HEK293T (cell line): ENCODE data around the gene BCAS1.

ENCODE experiments used
- CTCF ChIA-PET: fragments of 350-600 bp; formaldehyde crosslinking; extraction: SDS; loops from one replicate; lab custom pipeline; 2021; ENCODE audit warnings: antibody characterized with exemption, inconsistent platforms; lab: Yijun Ruan, JAX
- POLR2A ChIA-PET: fragments of 350-600 bp; formaldehyde crosslinking; extraction: SDS; loops from one replicate; lab custom pipeline; 2020; ENCODE audit warnings: antibody characterized with exemption, inconsistent platforms; lab: Yijun Ruan, JAX
- DNase-seq: peaks from one replicate; pipeline ENCODE4 v3.0.0; 2012; ENCODE audit warnings: mixed read lengths; ENCODE audit errors: extremely low spot score
- ARNT ChIP-seq: fragments of 450-650 bp; IDR thresholded peaks from 2 replicates; pipeline ENCODE4 v1.6.1; 2017; ENCODE audit warnings: mild to moderate bottlenecking
- BHLHE40 ChIP-seq: fragments of 450-650 bp; IDR thresholded peaks from 2 replicates; pipeline ENCODE4 v1.6.1; 2016; ENCODE audit warnings: mild to moderate bottlenecking, moderate library complexity, borderline replicate concordance
- CTBP1 ChIP-seq: fragments of 450-650 bp; IDR thresholded peaks from 2 replicates; pipeline ENCODE4 v1.6.1; 2016; ENCODE audit warnings: borderline replicate concordance
- ELF4 ChIP-seq: fragments of 450-650 bp; IDR thresholded peaks from 2 replicates; pipeline ENCODE4 v1.6.1; 2017; ENCODE audit warnings: antibody characterized with exemption
- FOXA1 ChIP-seq: fragments of 450-650 bp; IDR thresholded peaks from 2 replicates; pipeline ENCODE4 v1.6.1; 2016; ENCODE audit warnings: mild to moderate bottlenecking
- FOXK2 ChIP-seq: fragments of 450-650 bp; IDR thresholded peaks from 2 replicates; pipeline ENCODE4 v1.6.1; 2016; ENCODE audit warnings: mild to moderate bottlenecking
- FOXM1 ChIP-seq: fragments of 450-650 bp; IDR thresholded peaks from 2 replicates; pipeline ENCODE4 v1.6.1; 2017; ENCODE audit warnings: mild to moderate bottlenecking, borderline replicate concordance
- HDGF ChIP-seq: fragments of 450-650 bp; IDR thresholded peaks from 2 replicates; pipeline ENCODE4 v1.6.1; 2017; ENCODE audit warnings: antibody characterized with exemption, borderline replicate concordance
- L3MBTL2 ChIP-seq: fragments of 450-650 bp; conservative IDR thresholded peaks from 2 replicates; pipeline ENCODE4 v1.6.1; 2016; ENCODE audit warnings: mild to moderate bottlenecking
- LEF1 ChIP-seq: fragments of 450-650 bp; IDR thresholded peaks from 2 replicates; pipeline ENCODE4 v1.6.1; 2017; ENCODE audit warnings: mild to moderate bottlenecking, borderline replicate concordance
- NFRKB ChIP-seq: fragments of 450-650 bp; IDR thresholded peaks from 2 replicates; pipeline ENCODE4 v1.6.1; 2016; ENCODE audit warnings: mild to moderate bottlenecking, moderate library complexity
- PKNOX1 ChIP-seq: fragments of 450-650 bp; IDR thresholded peaks from 2 replicates; pipeline ENCODE4 v1.6.1; 2016
- SP1 ChIP-seq: fragments of 450-650 bp; IDR thresholded peaks from 2 replicates; pipeline ENCODE4 v1.6.1; 2017
- SUZ12 ChIP-seq: fragments of 450-650 bp; IDR thresholded peaks from 2 replicates; pipeline ENCODE4 v1.6.1; 2016; ENCODE audit warnings: mild to moderate bottlenecking
- TARDBP ChIP-seq: fragments of 450-650 bp; IDR thresholded peaks from 2 replicates; pipeline ENCODE4 v1.6.1; 2016
- ZNF384 ChIP-seq: fragments of 450-650 bp; IDR thresholded peaks from 2 replicates; pipeline ENCODE4 v1.6.1; 2016

The BCAS1 gene

DNA sequence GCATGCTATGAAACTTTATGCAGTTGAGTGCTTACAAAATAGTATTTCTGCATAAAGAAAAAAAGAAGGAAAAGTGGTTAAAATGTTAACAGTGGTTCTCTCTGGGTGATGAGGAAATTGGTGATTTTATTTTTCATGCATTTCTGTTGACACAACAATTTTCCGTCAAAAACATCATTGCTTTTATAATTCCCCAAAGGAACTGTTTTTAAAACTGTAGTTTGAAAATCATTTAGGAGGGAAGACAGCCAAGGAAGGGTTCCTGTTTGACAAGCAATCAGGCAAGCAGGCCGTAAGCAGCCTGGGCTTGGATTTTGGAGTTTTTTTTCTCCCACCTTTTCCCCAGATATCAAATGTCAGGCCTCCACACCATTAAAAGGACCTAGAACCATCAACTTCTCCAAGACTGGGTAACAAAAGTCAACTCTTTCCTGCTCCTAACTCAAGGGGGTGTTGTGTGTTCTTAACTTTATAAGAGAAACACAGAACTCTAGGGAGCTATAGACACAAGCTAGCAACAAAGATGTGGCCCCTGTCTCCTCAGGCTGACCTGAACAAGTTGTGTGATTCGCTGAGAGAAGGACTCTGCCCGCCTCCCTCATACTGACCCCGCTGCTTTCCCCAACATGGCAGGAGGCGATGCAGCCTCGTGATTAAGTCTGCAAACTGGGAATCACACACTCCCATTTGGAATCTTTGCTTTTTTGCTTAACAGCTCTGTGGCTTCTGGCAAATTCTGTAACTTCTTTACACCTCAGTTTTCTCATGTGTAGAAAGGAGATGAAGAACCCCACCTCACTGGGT, 146.6 kb downstream of the BCAS1 start:
- TF ChIP-seq PKNOX1 (no peak), FOXA1 (no peak), CTBP1 (no peak), NFRKB (no peak), L3MBTL2 (no peak), SP1 (no peak), ELF4 (no peak), FOXM1 (no peak)
- ChIA-PET CTCF (no interaction called here), POLR2A (no interaction called here)
- no peak for DNase-seq

DNA sequence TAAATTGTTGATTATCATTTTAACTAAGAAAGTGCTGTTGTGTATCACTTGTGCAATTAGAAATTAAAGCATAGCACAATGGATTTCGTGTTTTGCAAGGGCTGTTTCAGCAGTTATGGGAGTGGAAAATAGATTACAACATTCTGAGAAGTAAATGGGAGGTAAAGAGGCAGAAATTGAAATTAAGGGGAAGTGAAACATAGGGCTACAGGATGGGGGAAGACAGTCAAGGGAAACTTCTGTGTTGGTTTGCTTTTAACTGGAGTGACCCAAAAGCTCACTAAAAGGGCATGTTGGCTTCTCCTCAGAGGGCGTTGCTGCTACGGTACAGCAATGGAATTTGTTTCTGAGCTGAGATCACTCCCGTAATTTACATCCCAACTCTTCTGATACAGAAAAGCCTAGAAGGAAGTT, 147.5 kb downstream of the BCAS1 start:
- no peak for TF ChIP-seq FOXK2
- no peak for TF ChIP-seq TARDBP
- TF ChIP-seq NFRKB = no peak
- TF ChIP-seq FOXM1 = no peak
- no peak for TF ChIP-seq ELF4
- TF ChIP-seq SP1 = no peak
- TF ChIP-seq LEF1 = no peak
- no peak for TF ChIP-seq L3MBTL2
- TF ChIP-seq FOXA1 = no peak
- TF ChIP-seq HDGF = no peak
- TF ChIP-seq PKNOX1 = no peak
- no peak for TF ChIP-seq SUZ12
- no peak for TF ChIP-seq ZNF384
- no peak for TF ChIP-seq CTBP1
- no peak for TF ChIP-seq BHLHE40
- TF ChIP-seq ARNT = no peak
- DNase-seq = no peak
- ChIA-PET CTCF (no interaction called here), POLR2A (no interaction called here)

DNA sequence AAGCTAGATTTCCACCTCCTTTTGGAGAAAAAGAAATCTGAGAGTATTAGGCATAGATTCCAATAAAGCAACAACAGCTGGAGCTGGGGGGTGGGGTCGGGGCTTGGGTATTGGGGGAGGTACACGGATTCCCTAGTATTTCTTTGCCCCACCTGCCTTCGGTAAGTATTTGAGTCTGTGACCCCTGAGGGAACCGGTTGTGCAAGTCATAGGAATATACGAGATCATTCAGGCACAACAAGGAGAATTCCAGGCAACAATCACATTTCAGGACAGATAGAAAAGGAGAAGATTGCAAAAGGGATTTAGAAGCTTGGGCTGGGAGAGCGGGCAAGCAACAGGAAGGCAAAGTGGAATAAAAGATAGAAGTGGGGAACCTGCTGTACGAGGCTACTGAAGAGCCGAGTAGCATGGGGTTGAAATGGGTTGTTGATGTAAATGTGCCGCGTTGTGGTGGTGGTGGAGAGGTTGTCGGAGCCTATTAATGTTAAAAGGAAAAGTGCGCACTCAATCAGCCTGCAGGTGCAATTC, 148.9 kb downstream of the BCAS1 start:
- TF ChIP-seq ARNT = no peak
- no peak for TF ChIP-seq FOXA1
- no peak for DNase-seq
- POLR2A ChIA-PET = no interaction called here
- CTCF ChIA-PET = interaction anchor here (0.7 kb wide), 1 partner anchor 174 kb away, joined by 3 read pairs; no protein-coding TSS in a partner anchor

GRCh38 chr20:53920647-53921245, 149.6 kb downstream of the BCAS1 start:
- POLR2A ChIA-PET = no interaction called here
- CTCF ChIA-PET = no interaction called here
- TF ChIP-seq PKNOX1 = no peak
- TF ChIP-seq SUZ12 = no peak
- no peak for TF ChIP-seq FOXA1
- no peak for TF ChIP-seq NFRKB
- TF ChIP-seq HDGF = no peak
- no peak for TF ChIP-seq FOXM1
- no peak for TF ChIP-seq LEF1
- no peak for TF ChIP-seq TARDBP
- TF ChIP-seq ZNF384 = no peak
- no peak for TF ChIP-seq ELF4
- no peak for TF ChIP-seq SP1
- no peak for TF ChIP-seq BHLHE40
- no peak for TF ChIP-seq L3MBTL2
- no peak for TF ChIP-seq FOXK2
- no peak for DNase-seq

- TF ChIP-seq FOXM1 = no peak
- TF ChIP-seq ZNF384 = no peak
- TF ChIP-seq HDGF = no peak
- no peak for TF ChIP-seq FOXA1
- TF ChIP-seq ELF4 = no peak
- TF ChIP-seq PKNOX1 = no peak
- TF ChIP-seq FOXK2 = no peak
- TF ChIP-seq LEF1 = no peak
- TF ChIP-seq L3MBTL2 = no peak
- no peak for TF ChIP-seq SUZ12
- no peak for TF ChIP-seq BHLHE40
- no peak for TF ChIP-seq ARNT
- TF ChIP-seq SP1 = no peak
- TF ChIP-seq NFRKB = no peak
- TF ChIP-seq CTBP1 = no peak
- TF ChIP-seq TARDBP = no peak
- no peak for DNase-seq
- POLR2A ChIA-PET = no interaction called here
- CTCF ChIA-PET = interaction anchor here (1.4 kb wide), 1 partner anchor 21 kb away, joined by 4 read pairs; no protein-coding TSS in a partner anchor
Observed at GRCh38 chr20:53919886-53920285, 150.5 kb downstream of the BCAS1 start.
